H1 (cell line): ENCODE results near the gene NCF2. TPM values are rescaled to one million over a fixed set of nuclear protein-coding genes. Genes with fewer than 3 reads are reported as not detected.

Experiments
- CTCF ChIA-PET: fragments of 300-600 bp; sonication (Branson Sonifier 250); formaldehyde crosslinking; loops from one replicate; lab custom pipeline; 2021; ENCODE audit not compliant: partially characterized antibody; lab: Charles Lee
- POLR2A ChIA-PET: fragments of 300-600 bp; sonication (Branson Sonifier 250); formaldehyde crosslinking; loops from one replicate; lab custom pipeline; 2021; ENCODE audit warnings: inconsistent platforms; ENCODE audit not compliant: partially characterized antibody; lab: Charles Lee
- DNase-seq, 2 experiments: peaks; one replicate each; pipeline versions ENCODE4 v3.0.0 to v3.0.0-alpha.2; 2010 to 2022; ENCODE audit warnings: low spot score in 2 of 2, low read depth in 1 of 2, mixed read lengths in 1 of 2
- FAIRE-seq: peaks from 2 replicates; lab custom pipeline; 2011; peaks lifted over from hg19 to GRCh38; lab: Jason Lieb, UNC
- H2AFZ ChIP-seq: 2 replicates; pipeline ENCODE4 v1.8.1; 2012; ENCODE audit warnings: low read length, inconsistent platforms
- H2AK5ac ChIP-seq: 2 replicates; pipeline ENCODE4 v1.6.1; 2013; ENCODE audit warnings: low read depth, low read length
- H2BK120ac ChIP-seq: replicated peaks from 2 replicates; pipeline ENCODE3; 2013; ENCODE audit warnings: low read depth, low read length, inconsistent platforms
- H2BK12ac ChIP-seq: 2 replicates; pipeline ENCODE4 v1.6.1; 2013; ENCODE audit warnings: low read depth, low read length
- H2BK15ac ChIP-seq: 2 replicates; pipeline ENCODE4 v1.6.1; 2013; ENCODE audit warnings: low read length
- H2BK20ac ChIP-seq: 2 replicates; pipeline ENCODE4 v1.6.1; 2013; ENCODE audit warnings: low read length
- H2BK5ac ChIP-seq: 2 replicates; pipeline ENCODE4 v1.6.1; 2013; ENCODE audit warnings: low read depth, low read length
- H3K14ac ChIP-seq: 2 replicates; pipeline ENCODE4 v1.6.1; 2013; ENCODE audit warnings: inconsistent platforms; ENCODE audit not compliant: insufficient read length
- H3K18ac ChIP-seq: 2 replicates; pipeline ENCODE4 v1.6.1; 2013; ENCODE audit warnings: low read length; ENCODE audit errors: extremely low read depth
- H3K23ac ChIP-seq: 2 replicates; pipeline ENCODE4 v1.6.1; 2013; ENCODE audit warnings: inconsistent platforms; ENCODE audit not compliant: insufficient read length
- H3K23me2 ChIP-seq: 2 replicates; pipeline ENCODE4 v1.6.1; 2013; ENCODE audit warnings: low read depth, low read length
- H3K27ac ChIP-seq: 2 replicates; pipeline ENCODE4 v1.6.1; 2011; ENCODE audit warnings: low read depth, low read length, inconsistent platforms
- H3K27me3 ChIP-seq, 4 experiments: replicated peaks in 1 of 4; 1 replicate in 1 of 4; 2 replicates in 3 of 4; pipeline versions ENCODE4 v1.6.1 to v1.8.1; 2011 to 2013; ENCODE audit warnings: low read length in 3 of 4, mild to moderate bottlenecking in 3 of 4, inconsistent platforms in 2 of 4, mixed read lengths in 2 of 4, moderate library complexity in 1 of 4; ENCODE audit not compliant: control insufficient read depth in 3 of 4, insufficient read depth in 3 of 4; ENCODE audit errors: extremely low read depth in 1 of 4
- H3K36me3 ChIP-seq, 4 experiments: 2 replicates each; pipeline versions ENCODE4 v1.6.1 to v1.8.1; 2011 to 2013; ENCODE audit warnings: mild to moderate bottlenecking in 4 of 4, low read length in 3 of 4, moderate library complexity in 2 of 4, control low read depth in 1 of 4, inconsistent platforms in 1 of 4; ENCODE audit not compliant: insufficient read depth in 4 of 4, control insufficient read depth in 2 of 4
- H3K4ac ChIP-seq: replicated peaks from 2 replicates; pipeline ENCODE3; 2013; ENCODE audit warnings: low read length, low read depth, mixed read lengths, inconsistent platforms; ENCODE audit not compliant: insufficient read length
- H3K4me1 ChIP-seq, 4 experiments: replicated peaks in 1 of 4; 1 replicate in 1 of 4; 2 replicates in 3 of 4; pipeline versions ENCODE4 v1.6.1 to v1.8.1; 2011 to 2013; ENCODE audit warnings: low read length in 3 of 4, inconsistent platforms in 2 of 4, mixed read lengths in 1 of 4; ENCODE audit not compliant: insufficient read depth in 4 of 4, control insufficient read depth in 3 of 4
- H3K4me2 ChIP-seq, 2 experiments: 2 replicates each; pipeline versions ENCODE4 v1.6.1 to v1.8.1; 2011 to 2013; ENCODE audit warnings: low read depth in 2 of 2, low read length in 2 of 2, control low read depth in 1 of 2, inconsistent platforms in 1 of 2, mild to moderate bottlenecking in 1 of 2; ENCODE audit not compliant: insufficient read depth in 1 of 2
- H3K4me3 ChIP-seq, 4 experiments: fragments of 200-600, 300-600 bp in 1 of 4; sonication (generic), shearing (Covaris generic), sonication (Bioruptor Twin) in 1 of 4; 2 replicates each; pipeline versions ENCODE4 v1.5.1 to v1.8.1; 2011 to 2016; ENCODE audit warnings: low read length in 4 of 4, low read depth in 3 of 4, control low read depth in 2 of 4, inconsistent platforms in 2 of 4, mild to moderate bottlenecking in 2 of 4, mixed read lengths in 1 of 4, moderate library complexity in 1 of 4; ENCODE audit not compliant: insufficient read depth in 2 of 4; ENCODE audit errors: extremely low read depth in 1 of 4
- H3K56ac ChIP-seq: replicated peaks from 2 replicates; pipeline ENCODE3; 2013; ENCODE audit warnings: low read depth, mild to moderate bottlenecking, mixed read lengths, low read length, inconsistent platforms; ENCODE audit not compliant: insufficient read length
- H3K79me1 ChIP-seq: 2 replicates; pipeline ENCODE4 v1.6.1; 2013; ENCODE audit warnings: low read depth, low read length, control low read depth
- H3K79me2 ChIP-seq, 2 experiments: 2 replicates each; pipeline versions ENCODE4 v1.6.1 to v1.8.1; 2012 to 2013; ENCODE audit warnings: low read length in 2 of 2, mild to moderate bottlenecking in 2 of 2, inconsistent platforms in 1 of 2; ENCODE audit not compliant: insufficient read depth in 2 of 2, control insufficient read depth in 1 of 2
- H3K9ac ChIP-seq, 4 experiments: replicated peaks in 1 of 4; 1 replicate in 1 of 4; 2 replicates in 3 of 4; pipeline versions ENCODE4 v1.6.1 to v1.8.1; 2011 to 2013; ENCODE audit warnings: low read depth in 3 of 4, low read length in 3 of 4, control low read depth in 2 of 4, mild to moderate bottlenecking in 2 of 4, moderate library complexity in 2 of 4, inconsistent platforms in 1 of 4; ENCODE audit errors: extremely low read depth in 1 of 4
- H3K9me3 ChIP-seq, 2 experiments: 2 replicates each; pipeline versions ENCODE4 v1.6.1 to v1.8.1; 2012 to 2013; ENCODE audit warnings: mild to moderate bottlenecking in 2 of 2, moderate library complexity in 2 of 2, control low read depth in 1 of 2, inconsistent platforms in 1 of 2, low read depth in 1 of 2, low read length in 1 of 2, mixed read lengths in 1 of 2; ENCODE audit not compliant: insufficient read depth in 2 of 2
- H4K20me1 ChIP-seq, 2 experiments: replicated peaks in 1 of 2; 2 replicates each; pipeline versions ENCODE3 to v1.8.1; 2011 to 2013; ENCODE audit warnings: inconsistent platforms in 2 of 2, low read length in 2 of 2, mild to moderate bottlenecking in 1 of 2; ENCODE audit not compliant: insufficient read depth in 2 of 2, control insufficient read depth in 1 of 2
- H4K5ac ChIP-seq: 2 replicates; pipeline ENCODE4 v1.6.1; 2013; ENCODE audit warnings: low read length, low read depth, mixed read lengths, inconsistent platforms; ENCODE audit not compliant: insufficient read length
- H4K8ac ChIP-seq: 2 replicates; pipeline ENCODE4 v1.8.0; 2013; ENCODE audit warnings: mild to moderate bottlenecking, moderate library complexity, low read length, inconsistent platforms; ENCODE audit not compliant: insufficient read depth; ENCODE audit errors: extremely low read depth
- H4K91ac ChIP-seq: replicated peaks from 2 replicates; pipeline ENCODE3; 2013; ENCODE audit warnings: low read length, mixed read lengths, inconsistent platforms; ENCODE audit not compliant: insufficient read length
- CHD2 ChIP-seq: IDR thresholded peaks from 2 replicates; pipeline ENCODE4 v1.6.1; 2012; ENCODE audit warnings: low read length, improper control_type of control experiment
- FOSL1 ChIP-seq: IDR thresholded peaks from 2 replicates; pipeline ENCODE4 v1.6.1; 2011; ENCODE audit warnings: mild to moderate bottlenecking, low read depth, low read length, moderate library complexity; ENCODE audit not compliant: insufficient read depth
- HDAC2 ChIP-seq, 2 experiments: fragments of 300-600 bp in 1 of 2; sonication (generic) in 1 of 2; IDR thresholded peaks; 2 replicates each; pipeline ENCODE4 v1.6.1; 2011 to 2012; ENCODE audit warnings: low read depth in 2 of 2, low read length in 2 of 2, mild to moderate bottlenecking in 2 of 2, moderate library complexity in 2 of 2, borderline replicate concordance in 1 of 2, inconsistent platforms in 1 of 2
- POLR2AphosphoS5 ChIP-seq: IDR thresholded peaks from 2 replicates; pipeline ENCODE4 v1.6.1; 2011; ENCODE audit warnings: low read depth, low read length
- RNF2 ChIP-seq: fragments of 200-900, 300-1000 bp; sonication (generic); IDR thresholded peaks from 2 replicates; pipeline ENCODE4 v1.7.1; 2016; ENCODE audit warnings: borderline replicate concordance, low read depth, mild to moderate bottlenecking, antibody characterized with exemption, low read length; ENCODE audit not compliant: poor library complexity, severe bottlenecking; ENCODE audit errors: missing control alignments
- SIN3A ChIP-seq, 2 experiments: IDR thresholded peaks in 1 of 2; conservative IDR thresholded peaks in 1 of 2; 2 replicates each; pipeline ENCODE4 v1.6.1; 2011 to 2012; ENCODE audit warnings: low read length in 2 of 2, improper control_type of control experiment in 1 of 2, low read depth in 1 of 2, mild to moderate bottlenecking in 1 of 2
- SIX5 ChIP-seq: IDR thresholded peaks from 2 replicates; pipeline ENCODE4 v1.6.1; 2011; ENCODE audit warnings: mild to moderate bottlenecking, low read depth, low read length
- SP4 ChIP-seq: IDR thresholded peaks from 2 replicates; pipeline ENCODE4 v1.6.1; 2012; ENCODE audit warnings: low read length, inconsistent platforms
- TAF1 ChIP-seq: IDR thresholded peaks from 2 replicates; pipeline ENCODE4 v1.6.1; 2011; ENCODE audit warnings: mild to moderate bottlenecking, low read depth, low read length
- TAF7 ChIP-seq: optimal IDR thresholded peaks from 2 replicates; pipeline ENCODE3; 2011; ENCODE audit warnings: low read depth, mild to moderate bottlenecking, inconsistent platforms, low read length, moderate library complexity, borderline replicate concordance
- WGBS, 2 experiments: shearing (Covaris generic) in 1 of 2; methylation state at CpG; one replicate each; pipeline versions ENCODE4 v1.1.6 to v1.1.7; 2013 to 2015; ENCODE audit warnings: low lambda C conversion rate in 2 of 2, mixed read lengths in 2 of 2, inconsistent platforms in 1 of 2, low coverage in 1 of 2, missing lambda C conversion rate in 1 of 2; ENCODE audit not compliant: insufficient replicate concordance in 2 of 2, insufficient coverage in 1 of 2, insufficient read length in 1 of 2; ENCODE audit errors: extremely low coverage in 1 of 2, missing lambda C conversion rate in 1 of 2; 5-methylcytosine and 5-hydroxymethylcytosine counted together
- polyA plus RNA-seq, 7 experiments: library from polyadenylated mRNA; depleted of rRNA in 3 of 7; stranded (reverse) in 5 of 7; unstranded in 2 of 7; fragments of >200 nt in 5 of 7; fragments of 200-250 nt in 2 of 7; gene quantifications; 1 replicate in 5 of 7; 2 replicates in 1 of 7; 4 replicates in 1 of 7; pipeline versions ENCODE4 v1.2.1 to v1.2.3, GENCODE V29; 2011 to 2013; ENCODE audit warnings: missing spikeins in 2 of 7, mixed read lengths in 2 of 7
- total RNA-seq: library from RNA; stranded (reverse); fragmentation: NEBNext Ultra II Directional; extraction: Animal tissue kit (Norgen Biotek cat#: 25700); gene quantifications from 2 replicates; pipeline ENCODE4 v1.2.1, GENCODE V29; 2021
- TF ChIP-seq, protein P1 (sequence below): IDR thresholded peaks from 2 replicates; pipeline ENCODE4 v1.6.1; 2012; ENCODE audit warnings: inconsistent platforms
- TF ChIP-seq, protein P2 (sequence below): IDR thresholded peaks from 2 replicates; pipeline ENCODE4 v1.6.1; 2012; ENCODE audit warnings: low read length, inconsistent platforms

Gene NCF2
- total and polyA plus RNA-seq, 2 of the 8 experiments (the other 6 are each of a cell fraction or from before 2014, with no cell fraction given) = not detected

DNA sequence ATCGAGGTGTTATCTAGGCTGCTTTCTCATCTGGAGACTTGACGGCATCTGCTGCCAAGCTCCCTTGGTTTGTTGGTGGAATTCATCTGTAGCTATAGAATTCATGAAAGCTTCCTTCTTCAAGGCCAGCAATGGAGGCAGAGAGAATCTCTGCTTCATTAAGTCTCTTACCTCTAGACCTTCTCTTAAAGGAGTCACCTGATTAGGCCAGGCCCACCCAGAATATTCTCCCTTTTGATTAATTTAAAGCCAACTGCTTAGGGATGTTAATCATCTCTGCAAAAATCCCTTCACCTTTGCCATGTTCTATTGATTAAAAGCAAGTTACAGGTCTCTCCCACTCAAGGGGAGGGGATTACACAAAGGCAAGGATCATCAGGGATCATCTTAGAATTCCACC, 5.3 kb upstream of the NCF2 start:
- Histone ChIP-seq H3K79me1 (no peaks in the 10 kb centered on the region), H3K18ac (no peak overlapping the region), H4K20me1 (no peaks in the 10 kb centered on the region), H3K79me2 (no peaks in the 10 kb centered on the region), H3K27me3 (no peaks in the 10 kb centered on the region; a peak in 1 of 7 replicates), H3K23me2 (no peaks in the 10 kb centered on the region), H3K14ac (no peak overlapping the region), H3K4me1 (no peaks in the 10 kb centered on the region; a peak in 1 of 7 replicates), H2BK5ac (no peak overlapping the region), H3K4me3 (no peak overlapping the region), H2BK20ac (no peak overlapping the region), H3K23ac (no peak overlapping the region), H3K4ac (no peak overlapping the region), H4K8ac (no peak overlapping the region), H4K5ac (no peak overlapping the region), H2BK15ac (no peak overlapping the region), H3K56ac (no peak overlapping the region), H2AFZ (no peak overlapping the region), H3K27ac (no peak overlapping the region), H2AK5ac (no peak overlapping the region), H2BK120ac (no peak overlapping the region), H4K91ac (no peak overlapping the region), H3K36me3 (no peaks in the 10 kb centered on the region), H3K9me3 (no peaks in the 10 kb centered on the region), H2BK12ac (no peak overlapping the region), H3K4me2 (no peak overlapping the region), H3K9ac (no peak overlapping the region)
- 90% methylated on average over 2 of the region's 2 CpGs; no CpG with 5 or more reads in 1 of the 2 experiments for WGBS, 2 experiments
- POLR2A ChIA-PET = interaction anchor here (1.2 kb wide), 1 partner anchor 9 kb away, joined by 3 read pairs; no protein-coding TSS in a partner anchor
- FAIRE-seq (no peak), DNase-seq (no peak)
- CTCF ChIA-PET = interaction anchor here (0.9 kb wide), 1 partner anchor 14 kb away, joined by 3 read pairs; no protein-coding TSS in a partner anchor
- TF ChIP-seq, protein P1, sequence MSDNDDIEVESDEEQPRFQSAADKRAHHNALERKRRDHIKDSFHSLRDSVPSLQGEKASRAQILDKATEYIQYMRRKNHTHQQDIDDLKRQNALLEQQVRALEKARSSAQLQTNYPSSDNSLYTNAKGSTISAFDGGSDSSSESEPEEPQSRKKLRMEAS = no peak
- TF ChIP-seq SIX5 (no peak), RNF2 (no peak), FOSL1 (no peak), CHD2 (no peak), SIN3A (conservative IDR thresholded peaks at IDR 0.05 in 1 of 2, IDR thresholded peaks at IDR 0.05 in 1 of 2; ENCODE audit: low read depth in 1 of 2, low read length in 2 of 2) (no peak), SP4 (no peak), POLR2AphosphoS5 (no peak), HDAC2 (IDR thresholded peaks at IDR 0.05; ENCODE audit: borderline replicate concordance in 1 of 2, low read depth in 2 of 2, low read length in 2 of 2) (no peak), TAF1 (no peak), TAF7 (no peak)
- TF ChIP-seq, protein P2, sequence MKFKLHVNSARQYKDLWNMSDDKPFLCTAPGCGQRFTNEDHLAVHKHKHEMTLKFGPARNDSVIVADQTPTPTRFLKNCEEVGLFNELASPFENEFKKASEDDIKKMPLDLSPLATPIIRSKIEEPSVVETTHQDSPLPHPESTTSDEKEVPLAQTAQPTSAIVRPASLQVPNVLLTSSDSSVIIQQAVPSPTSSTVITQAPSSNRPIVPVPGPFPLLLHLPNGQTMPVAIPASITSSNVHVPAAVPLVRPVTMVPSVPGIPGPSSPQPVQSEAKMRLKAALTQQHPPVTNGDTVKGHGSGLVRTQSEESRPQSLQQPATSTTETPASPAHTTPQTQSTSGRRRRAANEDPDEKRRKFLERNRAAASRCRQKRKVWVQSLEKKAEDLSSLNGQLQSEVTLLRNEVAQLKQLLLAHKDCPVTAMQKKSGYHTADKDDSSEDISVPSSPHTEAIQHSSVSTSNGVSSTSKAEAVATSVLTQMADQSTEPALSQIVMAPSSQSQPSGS = no peak
